GM19328 (cell line): Measurements from ENCODE around the gene NTNG1.
"Not testable (repeated sequence)": the region's sequence is repeated elsewhere in the genome, so short reads cannot be mapped to it uniquely, and the experiment has no call there.

Source experiments
- ATAC-seq: cut with Tn5 transposase; IDR thresholded peaks from one replicate; pipeline ENCODE4 v1.9.1; 2021; ENCODE audit warnings: mild to moderate bottlenecking, moderate library complexity; ENCODE audit not compliant: unreplicated experiment

Gene NTNG1

GRCh38 chr1:107142140-107142542, 1.3 kb downstream of the NTNG1 start:
- no peak for ATAC-seq

GRCh38 chr1:107142666-107143065, 1.8 kb downstream of the NTNG1 start:
- ATAC-seq = no peak

GRCh38 chr1:107145637-107146036, 4.8 kb downstream of the NTNG1 start:
- no peak for ATAC-seq

- no peak for ATAC-seq
Measured at GRCh38 chr1:107147843-107148242, 7.0 kb downstream of the NTNG1 start.

- no peak for ATAC-seq
Measured at GRCh38 chr1:107149946-107150345, 9.1 kb downstream of the NTNG1 start.

- ATAC-seq = no peak
Measured at GRCh38 chr1:107151295-107151694, 10.5 kb downstream of the NTNG1 start.

GRCh38 chr1:107152395-107152794, 11.6 kb downstream of the NTNG1 start:
- no peak for ATAC-seq

GRCh38 chr1:107153014-107153413, 12.2 kb downstream of the NTNG1 start:
- no peak for ATAC-seq

- ATAC-seq = no peak
Measured at GRCh38 chr1:107158496-107158895, 17.7 kb downstream of the NTNG1 start.

- ATAC-seq = no peak
Measured at GRCh38 chr1:107158991-107159390, 18.2 kb downstream of the NTNG1 start.

- no peak for ATAC-seq
Measured at GRCh38 chr1:107162745-107163144, 21.9 kb downstream of the NTNG1 start.

- not testable (repeated sequence) for ATAC-seq
Measured at GRCh38 chr1:107164901-107165300, 24.1 kb downstream of the NTNG1 start.

- ATAC-seq = no peak
Measured at GRCh38 chr1:107169615-107170014, 28.8 kb downstream of the NTNG1 start.

- no peak for ATAC-seq
Measured at GRCh38 chr1:107171333-107171732, 30.5 kb downstream of the NTNG1 start.

GRCh38 chr1:107172450-107173170, 31.8 kb downstream of the NTNG1 start:
- ATAC-seq = no peak

- ATAC-seq = no peak
Measured at GRCh38 chr1:107175102-107175909, 34.5 kb downstream of the NTNG1 start.

GRCh38 chr1:107181253-107181969, 40.6 kb downstream of the NTNG1 start:
- ATAC-seq = no peak

- no peak for ATAC-seq
Measured at GRCh38 chr1:107183011-107183410, 42.2 kb downstream of the NTNG1 start.

- ATAC-seq = no peak
Measured at GRCh38 chr1:107184888-107185287, 44.0 kb downstream of the NTNG1 start.

GRCh38 chr1:107187399-107187798, 46.6 kb downstream of the NTNG1 start:
- ATAC-seq = no peak

GRCh38 chr1:107188160-107188559, 47.3 kb downstream of the NTNG1 start:
- no peak for ATAC-seq

GRCh38 chr1:107194380-107194779, 53.5 kb downstream of the NTNG1 start:
- ATAC-seq = no peak
